ENCODE results near the gene IGFBP7. TPM values are rescaled to one million over a fixed set of nuclear protein-coding genes. Genes with fewer than 3 reads are reported as not detected.
A peak's percentile ranks its signal among the peaks of the same experiment; 100 is the strongest.
"Not testable (repeated sequence)": the region's sequence is repeated elsewhere in the genome, so short reads cannot be mapped to it uniquely, and the experiment has no call there.

Gene IGFBP7
- total RNA-seq, 2 donors from 2014 or later: 58.5 to 89.5 TPM

- H3K9me3 ChIP-seq: no peaks in the 10 kb centered on the region
- no peak overlapping the region for H3K9ac ChIP-seq (ENCODE audit: low read depth in 2 of 2, low read length in 2 of 2)
- no peaks in the 10 kb centered on the region for H3K27me3 ChIP-seq
- intact Hi-C loops (cut with DNase I): no loop called here
- H3K27ac ChIP-seq: no peak overlapping the region
- no peaks in the 10 kb centered on the region for H3K36me3 ChIP-seq
- no peaks in the 10 kb centered on the region for H3K4me1 ChIP-seq
- no peak for TF ChIP-seq CTCF (IDR thresholded peaks at IDR 0.05)
- DNase-seq: no peak
- H3K4me3 ChIP-seq: no peak overlapping the region
Measured at GRCh38 chr4:57048590-57049304, 61.4 kb downstream of the IGFBP7 start.

GRCh38 chr4:57047046-57047445 lies 63.1 kb downstream of the IGFBP7 start:
- H3K4me3 ChIP-seq; intact Hi-C loops (cut with DNase I); H3K36me3 ChIP-seq; DNase-seq; H3K9ac ChIP-seq (ENCODE audit: low read depth in 2 of 2, low read length in 2 of 2); H3K27me3 ChIP-seq; H3K27ac ChIP-seq; H3K4me1 ChIP-seq; H3K9me3 ChIP-seq: not testable (repeated sequence)

GRCh38 chr4:57044996-57045395 lies 65.2 kb downstream of the IGFBP7 start:
- Histone ChIP-seq H3K4me3 (no peak overlapping the region), H3K9me3 (no peaks in the 10 kb centered on the region), H3K27me3 (no peaks in the 10 kb centered on the region), H3K27ac (no peak overlapping the region), H3K36me3 (no peaks in the 10 kb centered on the region), H3K4me1 (no peaks in the 10 kb centered on the region), H3K9ac (ENCODE audit: low read depth in 2 of 2, low read length in 2 of 2) (no peak overlapping the region)
- no peak for DNase-seq
- intact Hi-C loops (cut with DNase I): no loop called here
- no peak for TF ChIP-seq CTCF (IDR thresholded peaks at IDR 0.05)

GRCh38 chr4:57044279-57044678 lies 65.9 kb downstream of the IGFBP7 start:
- no peak overlapping the region for H3K4me3 ChIP-seq
- H3K27me3 ChIP-seq: no peaks in the 10 kb centered on the region
- intact Hi-C loops (cut with DNase I): no loop called here
- no peak for TF ChIP-seq CTCF (IDR thresholded peaks at IDR 0.05)
- DNase-seq: no peak
- H3K9ac ChIP-seq (ENCODE audit: low read depth in 2 of 2, low read length in 2 of 2): no peak overlapping the region
- H3K9me3 ChIP-seq: no peaks in the 10 kb centered on the region
- H3K36me3 ChIP-seq: no peaks in the 10 kb centered on the region
- no peaks in the 10 kb centered on the region for H3K4me1 ChIP-seq
- no peak overlapping the region for H3K27ac ChIP-seq

- no peaks in the 10 kb centered on the region for H3K4me1 ChIP-seq
- DNase-seq: no peak
- intact Hi-C loops (cut with DNase I): no loop called here
- H3K4me3 ChIP-seq: no peak overlapping the region
- H3K27ac ChIP-seq: peak overlapping the region; percentile 35
- no peak for TF ChIP-seq CTCF (IDR thresholded peaks at IDR 0.05)
- no peak overlapping the region for H3K9ac ChIP-seq (ENCODE audit: low read depth in 2 of 2, low read length in 2 of 2)
- no peaks in the 10 kb centered on the region for H3K36me3 ChIP-seq
- no peaks in the 10 kb centered on the region for H3K9me3 ChIP-seq
- H3K27me3 ChIP-seq: no peaks in the 10 kb centered on the region
Measured at GRCh38 chr4:57043347-57044251, 66.6 kb downstream of the IGFBP7 start.
